Ishikawa (cell line): Measurements from ENCODE around the gene KCNJ6.

Source experiments
- CEBPB ChIP-seq: IDR thresholded peaks from 2 replicates; pipeline ENCODE4 v1.6.1; 2012
- EP300 ChIP-seq: IDR thresholded peaks from 2 replicates; pipeline ENCODE4 v1.6.1; 2012; ENCODE audit warnings: borderline replicate concordance
- FOXM1 ChIP-seq: IDR thresholded peaks from 2 replicates; pipeline ENCODE4 v1.6.1; 2012; ENCODE audit warnings: low read depth, borderline replicate concordance
- TAF1 ChIP-seq: IDR thresholded peaks from 2 replicates; pipeline ENCODE4 v1.6.1; 2012; ENCODE audit warnings: low read depth, mild to moderate bottlenecking
- ZBTB7A ChIP-seq: IDR thresholded peaks from 2 replicates; pipeline ENCODE4 v1.6.1; 2012; ENCODE audit warnings: low read depth
- TF ChIP-seq, protein P1 (sequence below): IDR thresholded peaks from 2 replicates; pipeline ENCODE4 v1.6.1; 2012; ENCODE audit warnings: low read depth, mild to moderate bottlenecking

DNA sequence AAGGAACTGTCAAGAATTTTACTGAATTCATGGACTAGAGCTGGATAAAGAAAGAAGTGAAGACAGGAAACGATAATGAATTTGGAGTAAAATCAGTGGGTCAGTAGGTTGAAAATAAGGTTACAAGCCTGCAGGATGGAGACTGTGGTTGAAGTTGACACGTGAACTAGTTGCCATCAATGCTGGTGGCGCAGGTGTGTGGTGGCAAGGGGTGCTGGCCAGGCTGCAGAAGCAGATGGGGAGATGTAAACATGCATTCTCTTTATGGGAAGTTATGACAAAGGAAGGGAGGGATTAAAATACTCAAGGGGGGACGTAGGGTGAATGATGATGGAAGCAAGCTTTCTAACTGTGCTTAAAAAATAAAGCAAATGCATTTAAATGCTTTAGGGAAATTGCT lies 263.1 kb downstream of the KCNJ6 start:
- TF ChIP-seq CEBPB: no peak
- TF ChIP-seq TAF1: no peak
- TF ChIP-seq, protein P1, sequence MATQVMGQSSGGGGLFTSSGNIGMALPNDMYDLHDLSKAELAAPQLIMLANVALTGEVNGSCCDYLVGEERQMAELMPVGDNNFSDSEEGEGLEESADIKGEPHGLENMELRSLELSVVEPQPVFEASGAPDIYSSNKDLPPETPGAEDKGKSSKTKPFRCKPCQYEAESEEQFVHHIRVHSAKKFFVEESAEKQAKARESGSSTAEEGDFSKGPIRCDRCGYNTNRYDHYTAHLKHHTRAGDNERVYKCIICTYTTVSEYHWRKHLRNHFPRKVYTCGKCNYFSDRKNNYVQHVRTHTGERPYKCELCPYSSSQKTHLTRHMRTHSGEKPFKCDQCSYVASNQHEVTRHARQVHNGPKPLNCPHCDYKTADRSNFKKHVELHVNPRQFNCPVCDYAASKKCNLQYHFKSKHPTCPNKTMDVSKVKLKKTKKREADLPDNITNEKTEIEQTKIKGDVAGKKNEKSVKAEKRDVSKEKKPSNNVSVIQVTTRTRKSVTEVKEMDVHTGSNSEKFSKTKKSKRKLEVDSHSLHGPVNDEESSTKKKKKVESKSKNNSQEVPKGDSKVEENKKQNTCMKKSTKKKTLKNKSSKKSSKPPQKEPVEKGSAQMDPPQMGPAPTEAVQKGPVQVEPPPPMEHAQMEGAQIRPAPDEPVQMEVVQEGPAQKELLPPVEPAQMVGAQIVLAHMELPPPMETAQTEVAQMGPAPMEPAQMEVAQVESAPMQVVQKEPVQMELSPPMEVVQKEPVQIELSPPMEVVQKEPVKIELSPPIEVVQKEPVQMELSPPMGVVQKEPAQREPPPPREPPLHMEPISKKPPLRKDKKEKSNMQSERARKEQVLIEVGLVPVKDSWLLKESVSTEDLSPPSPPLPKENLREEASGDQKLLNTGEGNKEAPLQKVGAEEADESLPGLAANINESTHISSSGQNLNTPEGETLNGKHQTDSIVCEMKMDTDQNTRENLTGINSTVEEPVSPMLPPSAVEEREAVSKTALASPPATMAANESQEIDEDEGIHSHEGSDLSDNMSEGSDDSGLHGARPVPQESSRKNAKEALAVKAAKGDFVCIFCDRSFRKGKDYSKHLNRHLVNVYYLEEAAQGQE: no peak
- no peak for TF ChIP-seq FOXM1
- no peak for TF ChIP-seq ZBTB7A
- TF ChIP-seq EP300: no peak
